Measurements from ENCODE around the gene ARHGEF3.

Gene ARHGEF3

GRCh38 chr3:56688191-56688590 is 113.6 kb downstream of the ARHGEF3 start:
- Histone ChIP-seq H3K9me3 (0 out of 2 replicates have a peak, but pooled peaks cover 3% of the 10 kb centered on the region), H3K36me3 (no peaks in the 10 kb centered on the region), H3K27me3 (no peaks in the 10 kb centered on the region), H3K4me3 (ENCODE audit: low read depth, low read length) (no peak overlapping the region), H3K4me1 (no peaks in the 10 kb centered on the region)
- no peak for DNase-seq
- no peak for TF ChIP-seq CTCF (IDR thresholded peaks at IDR 0.05; ENCODE audit: low read depth, low read length)

GRCh38 chr3:56684029-56684428 is 117.7 kb downstream of the ARHGEF3 start:
- no peak overlapping the region for H3K4me3 ChIP-seq (ENCODE audit: low read depth, low read length)
- no peak for TF ChIP-seq CTCF (IDR thresholded peaks at IDR 0.05; ENCODE audit: low read depth, low read length)
- H3K9me3 ChIP-seq, result 0 out of 2 replicates have a peak, but pooled peaks cover 3% of the 10 kb centered on the region
- H3K4me1 ChIP-seq, result no peaks in the 10 kb centered on the region
- H3K36me3 ChIP-seq, result no peaks in the 10 kb centered on the region
- no peak for DNase-seq
- no peaks in the 10 kb centered on the region for H3K27me3 ChIP-seq

GRCh38 chr3:56683122-56683817 is 118.5 kb downstream of the ARHGEF3 start, which contains the start of gene TASOR:
TASOR (minus strand) TSS chr3:56683265; CDS start chr3:56683006, 259 bp downstream.
- no peaks in the 10 kb centered on the region for H3K27me3 ChIP-seq
- H3K4me1 ChIP-seq, result no peaks in the 10 kb centered on the region
- no peaks in the 10 kb centered on the region for H3K36me3 ChIP-seq
- peak; percentile 75 for DNase-seq
- TF ChIP-seq CTCF (IDR thresholded peaks at IDR 0.05; ENCODE audit: low read depth, low read length), result no peak
- 0 out of 2 replicates have a peak, but pooled peaks cover 3% of the 10 kb centered on the region for H3K9me3 ChIP-seq
- H3K4me3 ChIP-seq (ENCODE audit: low read depth, low read length), result peak within 1 kb of the TSS; percentile 75

- no peaks in the 10 kb centered on the region for H3K36me3 ChIP-seq
- H3K27me3 ChIP-seq, result no peaks in the 10 kb centered on the region
- 0 out of 2 replicates have a peak, but pooled peaks cover 3% of the 10 kb centered on the region for H3K9me3 ChIP-seq
- DNase-seq, result peak; percentile 70
- H3K4me1 ChIP-seq, result no peaks in the 10 kb centered on the region
- peak overlapping the region; percentile 75 for H3K4me3 ChIP-seq (ENCODE audit: low read depth, low read length)
- TF ChIP-seq CTCF (IDR thresholded peaks at IDR 0.05; ENCODE audit: low read depth, low read length), result no peak
These were observed 119.2 kb downstream of the ARHGEF3 start for GRCh38 chr3:56682462-56683121.

- 0 out of 2 replicates have a peak, but pooled peaks cover 3% of the 10 kb centered on the region for H3K9me3 ChIP-seq
- H3K36me3 ChIP-seq, result no peaks in the 10 kb centered on the region
- no peak for TF ChIP-seq CTCF (IDR thresholded peaks at IDR 0.05; ENCODE audit: low read depth, low read length)
- no peaks in the 10 kb centered on the region for H3K4me1 ChIP-seq
- no peak for DNase-seq
- peak overlapping the region; percentile 75 for H3K4me3 ChIP-seq (ENCODE audit: low read depth, low read length)
- H3K27me3 ChIP-seq, result no peaks in the 10 kb centered on the region
These were observed 119.7 kb downstream of the ARHGEF3 start for GRCh38 chr3:56681984-56682461.

Data from BE2C (cell line).